Natural killer cell (primary cell): ENCODE data around the gene ATG9A. TPM values are rescaled to one million over a fixed set of nuclear protein-coding genes. Genes with fewer than 3 reads are reported as not detected.

ENCODE experiments used
- ATAC-seq, 3 donors: fragments of 150-1000 bp in 2 of 3; fragments of 200-7000 bp in 1 of 3; cut with Tn5 transposase; 1 replicate in 1 of 3; 2 replicates in 2 of 3; pipeline ENCODE4 v1.10.0; 2021; ENCODE audit warnings: mild to moderate bottlenecking in 2 of 3, moderate library complexity in 2 of 3
- DNase-seq, 2 donors: peaks; one replicate each; pipeline versions ENCODE4 v3.0.0 to v3.0.0-alpha.2; 2013 to 2021; ENCODE audit warnings: mixed read lengths in 1 of 2
- H3K27ac ChIP-seq: one replicate; pipeline ENCODE4 v1.5.1; 2013; ENCODE audit warnings: mild to moderate bottlenecking, low read length
- H3K27me3 ChIP-seq: one replicate; pipeline ENCODE4 v1.6.1; 2013; ENCODE audit warnings: low read length; ENCODE audit not compliant: control insufficient read depth, insufficient read depth
- H3K36me3 ChIP-seq: one replicate; pipeline ENCODE4 v1.6.1; 2013; ENCODE audit warnings: low read length; ENCODE audit not compliant: control insufficient read depth, insufficient read depth
- H3K4me1 ChIP-seq: one replicate; pipeline ENCODE4 v1.6.1; 2013; ENCODE audit warnings: low read length; ENCODE audit not compliant: control insufficient read depth, insufficient read depth
- H3K4me3 ChIP-seq: one replicate; pipeline ENCODE4 v1.5.1; 2013; ENCODE audit warnings: low read length
- H3K9me3 ChIP-seq: one replicate; pipeline ENCODE4 v1.6.1; 2013; ENCODE audit warnings: low read length; ENCODE audit not compliant: control insufficient read depth, insufficient read depth
- H3K27ac Mint-ChIP-seq, 2 donors: one replicate each; pipeline ENCODE4 v1.8.0; 2022; ENCODE audit warnings: mild to moderate bottlenecking in 2 of 2, mixed read lengths in 2 of 2, moderate library complexity in 1 of 2
- H3K27me3 Mint-ChIP-seq, 2 donors: one replicate each; pipeline ENCODE4 v1.8.0; 2022; ENCODE audit warnings: low read depth in 2 of 2, mixed read lengths in 2 of 2
- H3K36me3 Mint-ChIP-seq: one replicate; pipeline ENCODE4 v1.8.0; 2022; ENCODE audit warnings: mixed read lengths
- H3K4me1 Mint-ChIP-seq, 2 donors: one replicate each; pipeline ENCODE4 v1.8.0; 2022; ENCODE audit warnings: mixed read lengths in 2 of 2
- H3K4me3 Mint-ChIP-seq: one replicate; pipeline ENCODE4 v1.8.0; 2022; ENCODE audit warnings: mild to moderate bottlenecking, moderate library complexity, mixed read lengths
- H3K9me3 Mint-ChIP-seq, 2 donors: one replicate each; pipeline ENCODE4 v1.8.0; 2022; ENCODE audit warnings: mixed read lengths in 2 of 2
- WGBS: methylation state at CpG from one replicate; pipeline ENCODE4 v1.1.7; 2013; ENCODE audit warnings: missing lambda C conversion rate; ENCODE audit not compliant: insufficient coverage; 5-methylcytosine and 5-hydroxymethylcytosine counted together
- intact Hi-C: fragments of 100-400 bp; cut with micrococcal nuclease; formaldehyde crosslinking; loops from one replicate; pipeline ENCODE4 v1.14.2; 2022
- total RNA-seq, 4 donors: library from RNA; stranded (reverse); fragments of 120-200 nt in 1 of 4; gene quantifications; one replicate each; pipeline versions ENCODE4 v1.2.3 to v1.2.4, GENCODE V29; 2013 to 2022
- TF ChIP-seq, protein P1 (sequence below): fragments of 200-600 bp; IDR thresholded peaks from one replicate; pipeline ENCODE4 v1.8.0; 2022; ENCODE audit warnings: antibody characterized with exemption

Gene ATG9A
- total RNA-seq, 3 donors from 2014 or later (not counting 1 experiment from before 2014, with no cell fraction given): 98.1 to 110 (median 108) TPM

DNA sequence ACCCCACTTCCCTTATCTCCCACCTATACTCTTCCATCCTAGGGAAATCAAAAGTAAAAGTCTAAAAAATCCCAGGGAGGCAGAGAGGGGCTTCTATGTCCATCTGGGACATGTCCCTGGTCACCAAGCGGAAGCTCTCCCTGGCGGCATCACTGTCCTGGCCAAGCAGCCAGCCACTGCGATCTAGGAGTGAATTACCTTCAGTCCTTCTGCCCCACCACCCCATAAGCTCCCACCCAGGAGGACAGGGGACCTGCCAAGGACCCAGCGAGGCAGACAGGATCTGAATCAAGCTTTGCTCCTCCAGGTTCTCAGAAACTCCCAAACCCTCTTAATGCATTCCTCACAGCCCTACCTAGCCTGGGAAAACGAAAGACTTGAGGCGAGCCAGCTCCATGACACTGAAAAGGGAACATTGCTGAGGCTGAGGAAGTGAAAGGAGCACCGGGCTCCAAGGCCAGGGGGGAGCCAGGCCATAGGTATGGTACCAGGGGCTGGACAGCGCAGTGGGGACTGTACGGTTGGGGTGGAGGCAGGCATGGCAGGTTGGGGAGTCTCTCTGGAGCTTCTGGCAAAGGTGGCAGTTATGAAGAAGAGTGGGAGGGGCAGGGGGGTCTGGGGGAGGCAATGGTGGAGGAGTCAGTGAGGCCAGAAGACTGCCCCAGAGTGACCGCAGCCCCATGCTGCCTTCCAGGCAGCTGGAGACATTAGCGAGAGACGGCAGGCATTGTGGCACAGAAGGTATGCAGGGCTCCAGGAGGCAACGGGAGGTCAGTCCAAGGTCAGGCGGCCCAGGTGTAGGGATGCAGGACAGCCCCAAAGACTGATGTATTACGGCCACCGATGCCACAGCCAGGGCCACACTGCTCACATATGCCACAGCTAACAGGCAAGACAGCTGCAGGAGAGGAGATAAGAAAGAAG is 56.9 kb downstream of the ATG9A start:
- peaks cover 36% of the 10 kb centered on the region for H3K36me3 ChIP-seq
- H3K4me3 ChIP-seq: no peak overlapping the region
- no peaks in the 10 kb centered on the region for H3K9me3 Mint-ChIP-seq
- H3K9me3 ChIP-seq: no peaks in the 10 kb centered on the region
- TF ChIP-seq, protein P1, sequence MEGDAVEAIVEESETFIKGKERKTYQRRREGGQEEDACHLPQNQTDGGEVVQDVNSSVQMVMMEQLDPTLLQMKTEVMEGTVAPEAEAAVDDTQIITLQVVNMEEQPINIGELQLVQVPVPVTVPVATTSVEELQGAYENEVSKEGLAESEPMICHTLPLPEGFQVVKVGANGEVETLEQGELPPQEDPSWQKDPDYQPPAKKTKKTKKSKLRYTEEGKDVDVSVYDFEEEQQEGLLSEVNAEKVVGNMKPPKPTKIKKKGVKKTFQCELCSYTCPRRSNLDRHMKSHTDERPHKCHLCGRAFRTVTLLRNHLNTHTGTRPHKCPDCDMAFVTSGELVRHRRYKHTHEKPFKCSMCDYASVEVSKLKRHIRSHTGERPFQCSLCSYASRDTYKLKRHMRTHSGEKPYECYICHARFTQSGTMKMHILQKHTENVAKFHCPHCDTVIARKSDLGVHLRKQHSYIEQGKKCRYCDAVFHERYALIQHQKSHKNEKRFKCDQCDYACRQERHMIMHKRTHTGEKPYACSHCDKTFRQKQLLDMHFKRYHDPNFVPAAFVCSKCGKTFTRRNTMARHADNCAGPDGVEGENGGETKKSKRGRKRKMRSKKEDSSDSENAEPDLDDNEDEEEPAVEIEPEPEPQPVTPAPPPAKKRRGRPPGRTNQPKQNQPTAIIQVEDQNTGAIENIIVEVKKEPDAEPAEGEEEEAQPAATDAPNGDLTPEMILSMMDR: no peak
- H3K27me3 ChIP-seq: no peaks in the 10 kb centered on the region
- peaks cover 9% of the 10 kb centered on the region for H3K36me3 Mint-ChIP-seq
- H3K27ac ChIP-seq: no peak overlapping the region
- 91% methylated on average over 16 of the region's 16 CpGs for WGBS
- H3K27me3 Mint-ChIP-seq: no peaks in the 10 kb centered on the region
- no peak overlapping the region for H3K4me3 Mint-ChIP-seq
- no peak overlapping the region for H3K27ac Mint-ChIP-seq
- H3K4me1 Mint-ChIP-seq: peaks cover 30 to 44% of the 10 kb centered on the region in 2 donors
- ATAC-seq (no peak), DNase-seq (no peak)
- peaks cover 23% of the 10 kb centered on the region for H3K4me1 ChIP-seq
- intact Hi-C loops: loop anchor here (10.0 kb wide), 1 partner anchor 212 kb away; the partner anchor contains the start of gene DNPEP

DNA sequence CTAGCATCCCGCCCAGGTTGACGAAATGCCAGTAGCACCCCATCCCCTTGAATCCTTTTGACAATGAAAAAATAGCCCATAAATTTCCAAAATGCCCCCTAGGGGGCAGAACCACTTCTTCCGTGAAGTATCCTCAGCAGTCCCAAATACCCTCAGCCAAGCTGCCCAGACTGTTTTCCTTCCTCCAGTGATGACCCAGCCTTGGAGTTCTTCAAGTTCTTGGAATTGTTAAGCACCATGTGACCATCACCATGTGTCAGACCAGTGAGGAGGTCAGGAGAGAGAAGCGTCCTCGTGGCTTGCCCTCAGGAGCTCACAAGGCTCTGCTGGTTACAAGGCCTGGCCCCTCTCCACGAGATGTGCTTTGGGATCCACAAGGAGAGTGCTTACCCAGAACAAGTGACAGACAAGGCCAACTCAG is 58.2 kb downstream of the ATG9A start:
- Mint-ChIP-seq H3K27ac (peak overlapping the region; percentile 51 to 63), H3K9me3 (no peaks in the 10 kb centered on the region), H3K4me3 (no peak overlapping the region), H3K36me3 (peaks cover 9% of the 10 kb centered on the region), H3K4me1 (peaks cover 24 to 37% of the 10 kb centered on the region in 2 donors), H3K27me3 (no peaks in the 10 kb centered on the region)
- 75% methylated on average over 6 of the region's 6 CpGs for WGBS
- H3K4me3 ChIP-seq: no peak overlapping the region
- H3K9me3 ChIP-seq: no peaks in the 10 kb centered on the region
- TF ChIP-seq, protein P1: peak; percentile 74
- peaks cover 18% of the 10 kb centered on the region for H3K4me1 ChIP-seq
- H3K36me3 ChIP-seq: peaks cover 36% of the 10 kb centered on the region
- H3K27me3 ChIP-seq: no peaks in the 10 kb centered on the region
- H3K27ac ChIP-seq: peak overlapping the region; percentile 11
- intact Hi-C loops: loop anchor here (1.0 to 10.0 kb wide), 2 partner anchors 40 to 214 kb away; partner anchors contain the start of gene DNPEP
- DNase-seq (peak in 1 of 2 donors; percentile 71), ATAC-seq (peak in 2 of 3 donors; percentile 64 to 74)

DNA sequence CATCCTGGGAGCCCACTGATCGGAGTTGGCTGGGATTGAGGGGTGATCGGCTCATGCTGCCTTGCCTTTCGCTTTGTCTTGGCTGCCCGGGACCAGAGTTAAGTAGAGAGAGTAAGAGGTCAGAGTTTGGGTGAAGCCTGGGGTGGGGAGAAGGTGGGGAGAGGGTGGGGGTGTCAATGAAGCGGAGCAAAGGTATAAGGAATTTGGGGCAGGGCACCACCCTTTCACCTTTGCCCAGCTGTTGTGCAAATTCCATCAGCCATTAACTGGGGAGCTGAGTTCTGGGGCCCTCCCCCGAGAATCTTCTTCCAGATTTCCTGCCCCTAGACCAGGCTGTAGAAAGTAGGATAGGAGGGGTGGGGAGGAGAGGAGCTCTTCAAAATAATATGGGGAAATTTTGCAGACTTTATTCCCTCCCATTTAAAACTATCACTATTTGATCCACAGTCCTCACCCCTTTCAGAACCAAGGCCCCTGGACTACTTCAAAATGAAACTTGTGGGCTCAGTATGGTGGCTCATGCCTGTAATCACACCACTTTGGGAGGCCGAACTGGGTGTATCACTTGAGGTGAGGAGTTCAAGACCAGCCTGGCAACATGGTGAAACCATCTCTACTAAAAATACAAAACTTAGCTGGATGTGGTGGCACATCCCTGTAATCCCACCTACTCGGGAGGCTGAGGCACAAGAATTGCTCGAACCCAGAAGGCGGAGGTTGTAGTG is 59.3 kb downstream of the ATG9A start, which contains the start of gene SLC23A3:
Gene SLC23A3 (minus strand): TSS at position 100 of the 725 bp plus-strand sequence. CDS start 45 bp downstream, at position 55.
- Mint-ChIP-seq H3K4me3 (no peak within 1 kb of the TSS), H3K36me3 (peaks cover 9% of the 10 kb centered on the region), H3K9me3 (no peaks in the 10 kb centered on the region), H3K27ac (no peak within 1 kb of the TSS), H3K4me1 (peaks cover 15 to 28% of the 10 kb centered on the region in 2 donors), H3K27me3 (no peaks in the 10 kb centered on the region)
- intact Hi-C loops: loop anchor here (10.0 kb wide), 1 partner anchor 215 kb away; the partner anchor contains the start of gene DNPEP
- TF ChIP-seq, protein P1: no peak
- Histone ChIP-seq H3K4me1 (peaks cover 6% of the 10 kb centered on the region), H3K27me3 (no peaks in the 10 kb centered on the region), H3K9me3 (no peaks in the 10 kb centered on the region), H3K36me3 (peaks cover 35% of the 10 kb centered on the region), H3K4me3 (no peak within 1 kb of the TSS), H3K27ac (no peak within 1 kb of the TSS)
- DNase-seq: no peak
- 93% methylated on average over 9 of the region's 10 CpGs for WGBS
- no peak for ATAC-seq

Other genes starting within 250 kb of the ATG9A start
- gene FEV, start 244.5 kb downstream of the ATG9A start, total RNA-seq: not detected
- not detected for gene CRYBA2, start 236.2 kb downstream of the ATG9A start, total RNA-seq
- not detected for gene CFAP65, start 188.1 kb downstream of the ATG9A start, total RNA-seq
- not detected for gene IHH, start 168.7 kb downstream of the ATG9A start, total RNA-seq
- 10 to 100 TPM in 2 of 3 donors, 1 to 10 TPM in 1; 9.9 to 12.7 (median 11.0) TPM for gene NHEJ1, start 68.8 kb downstream of the ATG9A start, total RNA-seq
- gene SLC23A3, start 59.6 kb downstream of the ATG9A start, total RNA-seq: 1 to 10 TPM in 1 of 3 donors, under 1 TPM in 2; 0.48 to 1.1 (median 0.89) TPM
- gene CNPPD1, start 52.7 kb downstream of the ATG9A start, total RNA-seq: 10 to 100 TPM; 64.4 to 72.4 (median 64.8) TPM
- gene RETREG2, start 51.4 kb downstream of the ATG9A start, total RNA-seq: 10 to 100 TPM; 77.0 to 81.9 (median 79.0) TPM
- gene ZFAND2B, start 22.9 kb downstream of the ATG9A start, total RNA-seq: 10 to 100 TPM; 67.6 to 84.0 (median 83.4) TPM
- gene ABCB6, start 10.7 kb downstream of the ATG9A start, total RNA-seq: 1 to 10 TPM in 2 of 3 donors, under 1 TPM in 1; 0.93 to 3.4 (median 1.9) TPM
- 100 to 1,000 TPM; 100 to 148 (median 117) TPM for gene ANKZF1, start 170 bp upstream of the ATG9A start, total RNA-seq
- 1 to 10 TPM; 4.3 to 7.7 (median 4.5) TPM for gene GLB1L, start 15.8 kb upstream of the ATG9A start, total RNA-seq
- gene STK16, start 15.8 kb upstream of the ATG9A start, total RNA-seq: 10 to 100 TPM; 28.7 to 32.5 (median 32.4) TPM
- gene TUBA4B, start 23.6 kb upstream of the ATG9A start, total RNA-seq: not detected
- gene TUBA4A, start 24.3 kb upstream of the ATG9A start, total RNA-seq: 100 to 1,000 TPM; 145 to 188 (median 146) TPM
- gene DNAJB2, start 49.7 kb upstream of the ATG9A start, total RNA-seq: 100 to 1,000 TPM in 1 of 3 donors, 10 to 100 TPM in 2; 70.3 to 108 (median 98.3) TPM
- gene PTPRN, start 79.8 kb upstream of the ATG9A start, total RNA-seq: under 1 TPM in 2 of 3 donors, not detected in 1; 0.23 to 0.35 TPM
- gene RESP18, start 103.1 kb upstream of the ATG9A start, total RNA-seq: not detected
- gene DNPEP, start 158.3 kb upstream of the ATG9A start, total RNA-seq: 100 to 1,000 TPM in 2 of 3 donors, 10 to 100 TPM in 1; 97.8 to 112 (median 103) TPM
- not detected for gene DES, start 188.7 kb upstream of the ATG9A start, total RNA-seq
- gene SPEG, start 205.2 kb upstream of the ATG9A start, total RNA-seq: 1 to 10 TPM in 2 of 3 donors, under 1 TPM in 1; 0.35 to 1.5 (median 1.2) TPM